HCT116 (cell line): ENCODE data around the gene NLRC5. TPM values are rescaled to one million over a fixed set of nuclear protein-coding genes. Genes with fewer than 3 reads are reported as not detected.

Experiments
- ATAC-seq: fragments of 200-7000 bp; cut with Tn5 transposase; 2 replicates; pipeline ENCODE4 v1.9.1; 2020; ENCODE audit warnings: mild to moderate bottlenecking, moderate library complexity
- BruUV-seq: library from RNA; stranded (reverse); fragments of 400-500 nt; replicated peaks from 2 replicates; lab custom pipeline; 2021; lab: Mats Ljungman, UMichigan
- CTCF ChIA-PET: fragments of 300-600 bp; sonication (Branson Sonifier 250); formaldehyde crosslinking; loops from one replicate; lab custom pipeline; 2021; ENCODE audit warnings: antibody characterized with exemption; lab: Charles Lee
- POLR2A ChIA-PET: fragments of 300-600, 350-600 bp; sonication (Branson Sonifier 250); formaldehyde crosslinking; loops from one replicate; lab custom pipeline; 2021; ENCODE audit warnings: antibody characterized with exemption; lab: Charles Lee
- RAD21 ChIA-PET, 2 experiments: fragments of 300-600 bp; sonication (Branson Sonifier 250); formaldehyde crosslinking; loops; one replicate each; lab custom pipeline; 2023; ENCODE audit warnings: low total read pairs in 2 of 2; ENCODE audit not compliant: uncharacterized antibody in 2 of 2, unreplicated experiment in 2 of 2, low non-redundant PET in 1 of 2; lab: Charles Lee
- DNase-seq: peaks from one replicate; pipeline ENCODE4 v3.0.0-alpha.2; 2010; ENCODE audit warnings: low read depth, low spot score
- H2AFZ ChIP-seq: fragments of 200-600 bp; shearing (Covaris generic), sonication (generic); 2 replicates; pipeline ENCODE4 v1.6.1; 2017; ENCODE audit warnings: low read depth, mixed run types, mixed read lengths, antibody characterized with exemption, low read length; ENCODE audit not compliant: poor library complexity, severe bottlenecking
- H3K27ac ChIP-seq: 2 replicates; pipeline ENCODE4 v1.5.1; 2012; ENCODE audit warnings: low read depth, low read length
- H3K27me3 ChIP-seq: fragments of 200-600 bp; sonication (generic); 2 replicates; pipeline ENCODE4 v1.6.1; 2016; ENCODE audit warnings: mixed run types, low read length, mixed read lengths; ENCODE audit not compliant: insufficient read depth
- H3K36me3 ChIP-seq, 2 experiments: fragments of 200-500 bp in 1 of 2; fragments of 200-600 bp in 1 of 2; sonication (Bioruptor generic) in 1 of 2; sonication (generic) in 1 of 2; 2 replicates each; pipeline versions ENCODE4 v1.5.1 to v1.6.1; 2014 to 2016; ENCODE audit warnings: low read length in 2 of 2, inconsistent platforms in 1 of 2, mixed read lengths in 1 of 2, mixed run types in 1 of 2; ENCODE audit not compliant: insufficient read depth in 2 of 2, control insufficient read depth in 1 of 2
- H3K4me1 ChIP-seq, 2 experiments: fragments of 200-600 bp in 1 of 2; sonication (generic) in 1 of 2; 2 replicates each; pipeline versions ENCODE4 v1.5.1 to v1.6.1; 2012 to 2017; ENCODE audit warnings: low read length in 2 of 2, inconsistent platforms in 1 of 2, mild to moderate bottlenecking in 1 of 2, mixed read lengths in 1 of 2, mixed run types in 1 of 2, moderate library complexity in 1 of 2; ENCODE audit not compliant: insufficient read depth in 2 of 2, control insufficient read depth in 1 of 2
- H3K4me2 ChIP-seq: fragments of 200-600 bp; sonication (generic); 2 replicates; pipeline ENCODE4 v1.6.1; 2017; ENCODE audit warnings: mixed run types, low read length, mixed read lengths
- H3K4me3 ChIP-seq, 2 experiments: fragments of 200-600 bp in 1 of 2; sonication (generic) in 1 of 2; replicated peaks in 1 of 2; 2 replicates each; pipeline ENCODE4 v1.5.1; 2011 to 2016; ENCODE audit warnings: low read length in 2 of 2, control low read depth in 1 of 2, low read depth in 1 of 2, mild to moderate bottlenecking in 1 of 2, mixed read lengths in 1 of 2, mixed run types in 1 of 2
- H3K79me2 ChIP-seq: fragments of 200-600 bp; sonication (generic); 2 replicates; pipeline ENCODE4 v1.6.1; 2017; ENCODE audit warnings: mild to moderate bottlenecking, mixed run types, low read length, moderate library complexity, mixed read lengths; ENCODE audit not compliant: insufficient read depth
- H3K9ac ChIP-seq: fragments of 200-600 bp; sonication (generic); 2 replicates; pipeline ENCODE4 v1.6.1; 2016; ENCODE audit warnings: low read length, mixed read lengths
- H3K9me2 ChIP-seq: fragments of 200-600 bp; sonication (generic), shearing (Covaris generic); 2 replicates; pipeline ENCODE4 v1.6.1; 2017; ENCODE audit warnings: mixed run types, mild to moderate bottlenecking, moderate library complexity; ENCODE audit not compliant: insufficient read depth
- H3K9me3 ChIP-seq, 2 experiments: fragments of 200-500 bp in 1 of 2; fragments of 200-600 bp in 1 of 2; sonication (Bioruptor generic) in 1 of 2; sonication (generic) in 1 of 2; 2 replicates each; pipeline ENCODE4 v1.6.1; 2014 to 2017; ENCODE audit warnings: low read length in 2 of 2, mixed read lengths in 2 of 2, inconsistent platforms in 1 of 2, low read depth in 1 of 2, mild to moderate bottlenecking in 1 of 2, mixed run types in 1 of 2, moderate library complexity in 1 of 2; ENCODE audit not compliant: control insufficient read depth in 1 of 2, insufficient read depth in 1 of 2
- H4K20me1 ChIP-seq: fragments of 200-600 bp; sonication (generic), shearing (Covaris generic); 2 replicates; pipeline ENCODE4 v1.6.1; 2017; ENCODE audit warnings: mixed run types, mild to moderate bottlenecking, moderate library complexity; ENCODE audit not compliant: insufficient read depth
- CBX3 ChIP-seq: IDR thresholded peaks from 2 replicates; pipeline ENCODE4 v1.6.1; 2012; ENCODE audit warnings: low read depth
- CEBPB ChIP-seq: IDR thresholded peaks from 2 replicates; pipeline ENCODE4 v1.6.1; 2012; ENCODE audit warnings: low read depth
- CTCF ChIP-seq, 3 experiments: fragments of 200-600 bp in 1 of 3; sonication (generic) in 1 of 3; IDR thresholded peaks in 2 of 3; conservative IDR thresholded peaks in 1 of 3; 2 replicates each; pipeline ENCODE4 v1.5.1; 2012 to 2017; ENCODE audit warnings: low read depth in 2 of 3, low read length in 2 of 3, antibody characterized with exemption in 1 of 3, borderline replicate concordance in 1 of 3, control low read depth in 1 of 3, mild to moderate bottlenecking in 1 of 3, mixed read lengths in 1 of 3, mixed run types in 1 of 3, moderate library complexity in 1 of 3; ENCODE audit not compliant: insufficient read depth in 1 of 3
- ELF1 ChIP-seq: IDR thresholded peaks from 2 replicates; pipeline ENCODE4 v1.6.1; 2012; ENCODE audit warnings: low read depth, borderline replicate concordance
- EZH2 ChIP-seq: fragments of 200-600 bp; sonication (generic); IDR thresholded peaks from 2 replicates; pipeline ENCODE4 v1.6.1; 2017; ENCODE audit warnings: antibody characterized with exemption, mixed run types
- FOSL1 ChIP-seq: IDR thresholded peaks from 2 replicates; pipeline ENCODE4 v1.6.1; 2012; ENCODE audit warnings: low read depth
- JUND ChIP-seq: IDR thresholded peaks from 2 replicates; pipeline ENCODE4 v1.6.1; 2012
- POLR2A ChIP-seq: IDR thresholded peaks from 2 replicates; pipeline ENCODE4 v1.7.0; 2011; ENCODE audit warnings: borderline replicate concordance; ENCODE audit not compliant: insufficient read depth, insufficient read length; ENCODE audit errors: extremely low read depth
- RAD21 ChIP-seq: IDR thresholded peaks from 2 replicates; pipeline ENCODE4 v1.6.1; 2012; ENCODE audit warnings: low read depth, mild to moderate bottlenecking
- SIN3A ChIP-seq: IDR thresholded peaks from 2 replicates; pipeline ENCODE4 v1.6.1; 2012; ENCODE audit warnings: low read depth
- TCF7L2 ChIP-seq: IDR thresholded peaks from 2 replicates; pipeline ENCODE4 v1.7.0; 2011; ENCODE audit warnings: borderline replicate concordance, inconsistent platforms; ENCODE audit not compliant: insufficient read depth, insufficient read length; ENCODE audit errors: extremely low read depth
- ZFX ChIP-seq: fragments of 450-650 bp; IDR thresholded peaks from 2 replicates; pipeline ENCODE4 v1.6.1; 2017
- ZNF274 ChIP-seq: fragments of 200-500 bp; sonication (Bioruptor generic); IDR thresholded peaks from 2 replicates; pipeline ENCODE4 v1.6.1; 2014; ENCODE audit warnings: mild to moderate bottlenecking, low read depth, low read length, inconsistent platforms
- intact Hi-C: fragments of 100-400 bp; cut with micrococcal nuclease; formaldehyde crosslinking; loops from 2 replicates; pipeline ENCODE4 v1.10.0; 2022
- total RNA-seq: library from RNA; stranded (reverse); gene quantifications from one replicate; pipeline ENCODE4 v1.2.1, GENCODE V29; 2021; ENCODE audit not compliant: unreplicated experiment
- TF ChIP-seq, protein P1 (sequence below): IDR thresholded peaks from 2 replicates; pipeline ENCODE4 v1.6.1; 2012
- TF ChIP-seq, protein P2 (sequence below): IDR thresholded peaks from 2 replicates; pipeline ENCODE4 v1.6.1; 2012; ENCODE audit warnings: low read depth

Gene NLRC5
- total RNA-seq, 1 experiment from 2014 or later = 10.4 TPM

DNA sequence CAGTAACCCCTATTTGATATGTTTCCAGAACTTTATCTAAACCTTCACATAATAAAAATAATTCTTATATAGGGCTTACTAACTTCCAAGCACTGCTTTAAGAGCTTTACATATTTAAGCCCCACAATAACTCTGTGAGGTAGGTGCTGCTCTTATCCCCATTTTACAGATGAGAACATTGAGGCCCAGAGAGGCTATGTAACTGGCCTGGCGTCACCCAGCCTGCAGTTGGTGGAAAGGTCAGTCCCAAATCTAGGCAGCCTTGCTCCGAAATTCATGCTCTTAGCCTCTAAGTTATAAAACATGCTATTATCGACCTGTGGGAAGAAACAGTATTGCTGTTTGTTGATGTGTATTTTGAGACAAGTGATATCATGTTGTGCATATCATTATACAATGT lies 9.0 kb downstream of the NLRC5 start:
- H3K36me3 ChIP-seq = no peaks in the 10 kb centered on the region
- CTCF ChIA-PET = no interaction called here
- H4K20me1 ChIP-seq = no peaks in the 10 kb centered on the region
- H3K9me3 ChIP-seq = no peaks in the 10 kb centered on the region
- H3K4me3 ChIP-seq = no peak overlapping the region
- DNase-seq (no peak), ATAC-seq (no peak)
- H2AFZ ChIP-seq = no peak overlapping the region
- H3K27me3 ChIP-seq = no peaks in the 10 kb centered on the region
- no TSS peak for BruUV-seq
- H3K9ac ChIP-seq = no peak overlapping the region
- H3K4me1 ChIP-seq = peaks cover 0 to 16% of the 10 kb centered on the region in 2 experiments; a peak in 3 of 4 replicates
- H3K27ac ChIP-seq = no peak overlapping the region
- H3K9me2 ChIP-seq = no peaks in the 10 kb centered on the region
- POLR2A ChIA-PET = no interaction called here
- TF ChIP-seq JUND (no peak), CEBPB (no peak), EZH2 (no peak), ELF1 (no peak), FOSL1 (no peak), CTCF (IDR thresholded peaks at IDR 0.05 in 2 of 3, conservative IDR thresholded peaks at IDR 0.05 in 1 of 3; ENCODE audit: borderline replicate concordance in 1 of 3, insufficient read depth in 1 of 3, low read depth in 2 of 3, low read length in 2 of 3) (no peak)
- TF ChIP-seq, all 23 proteins: peak for 0
- H3K4me2 ChIP-seq = no peak overlapping the region
- RAD21 ChIA-PET = no interaction called here
- intact Hi-C loops = no loop called here
- no peaks in the 10 kb centered on the region for H3K79me2 ChIP-seq

DNA sequence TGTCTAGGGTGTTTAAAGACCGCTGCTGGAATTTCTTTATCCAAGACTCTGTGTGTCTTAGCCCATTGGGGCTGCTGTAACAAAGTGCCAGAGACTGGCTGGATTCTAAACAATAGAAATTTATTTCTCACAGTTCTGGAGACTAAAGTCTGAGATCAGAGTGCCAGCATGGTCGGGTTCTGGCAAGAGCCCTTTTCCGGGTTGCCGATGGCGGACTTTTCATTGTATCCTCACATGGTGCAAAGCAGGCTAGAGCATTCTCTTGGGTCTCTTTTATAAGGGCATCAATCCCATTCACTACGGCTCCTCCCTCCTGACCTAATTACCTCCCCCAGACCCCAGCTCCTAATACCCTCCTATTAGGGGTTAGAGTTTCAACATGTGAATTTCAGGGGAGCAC lies 9.5 kb downstream of the NLRC5 start:
- no peaks in the 10 kb centered on the region for H4K20me1 ChIP-seq
- no peak overlapping the region for H3K4me2 ChIP-seq
- ChIA-PET RAD21 (no interaction called here), POLR2A (no interaction called here), CTCF (no interaction called here)
- no peaks in the 10 kb centered on the region for H3K9me3 ChIP-seq
- no peak overlapping the region for H3K9ac ChIP-seq
- H3K36me3 ChIP-seq = no peaks in the 10 kb centered on the region
- no peaks in the 10 kb centered on the region for H3K27me3 ChIP-seq
- no peak overlapping the region for H3K27ac ChIP-seq
- intact Hi-C loops = no loop called here
- DNase-seq (no peak), ATAC-seq (no peak)
- no peaks in the 10 kb centered on the region for H3K79me2 ChIP-seq
- no TSS peak for BruUV-seq
- no peaks in the 10 kb centered on the region for H3K9me2 ChIP-seq
- H3K4me3 ChIP-seq = no peak overlapping the region
- no peak overlapping the region for H2AFZ ChIP-seq
- H3K4me1 ChIP-seq = peaks cover 0 to 16% of the 10 kb centered on the region in 2 experiments; a peak in 3 of 4 replicates
- TF ChIP-seq RAD21 (no peak), POLR2A (no peak), ZNF274 (no peak), JUND (no peak), ZFX (no peak), CBX3 (no peak), TCF7L2 (no peak), SIN3A (no peak), FOSL1 (no peak), EZH2 (no peak)
- TF ChIP-seq, protein P1, sequence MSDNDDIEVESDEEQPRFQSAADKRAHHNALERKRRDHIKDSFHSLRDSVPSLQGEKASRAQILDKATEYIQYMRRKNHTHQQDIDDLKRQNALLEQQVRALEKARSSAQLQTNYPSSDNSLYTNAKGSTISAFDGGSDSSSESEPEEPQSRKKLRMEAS = no peak
- TF ChIP-seq, protein P2, sequence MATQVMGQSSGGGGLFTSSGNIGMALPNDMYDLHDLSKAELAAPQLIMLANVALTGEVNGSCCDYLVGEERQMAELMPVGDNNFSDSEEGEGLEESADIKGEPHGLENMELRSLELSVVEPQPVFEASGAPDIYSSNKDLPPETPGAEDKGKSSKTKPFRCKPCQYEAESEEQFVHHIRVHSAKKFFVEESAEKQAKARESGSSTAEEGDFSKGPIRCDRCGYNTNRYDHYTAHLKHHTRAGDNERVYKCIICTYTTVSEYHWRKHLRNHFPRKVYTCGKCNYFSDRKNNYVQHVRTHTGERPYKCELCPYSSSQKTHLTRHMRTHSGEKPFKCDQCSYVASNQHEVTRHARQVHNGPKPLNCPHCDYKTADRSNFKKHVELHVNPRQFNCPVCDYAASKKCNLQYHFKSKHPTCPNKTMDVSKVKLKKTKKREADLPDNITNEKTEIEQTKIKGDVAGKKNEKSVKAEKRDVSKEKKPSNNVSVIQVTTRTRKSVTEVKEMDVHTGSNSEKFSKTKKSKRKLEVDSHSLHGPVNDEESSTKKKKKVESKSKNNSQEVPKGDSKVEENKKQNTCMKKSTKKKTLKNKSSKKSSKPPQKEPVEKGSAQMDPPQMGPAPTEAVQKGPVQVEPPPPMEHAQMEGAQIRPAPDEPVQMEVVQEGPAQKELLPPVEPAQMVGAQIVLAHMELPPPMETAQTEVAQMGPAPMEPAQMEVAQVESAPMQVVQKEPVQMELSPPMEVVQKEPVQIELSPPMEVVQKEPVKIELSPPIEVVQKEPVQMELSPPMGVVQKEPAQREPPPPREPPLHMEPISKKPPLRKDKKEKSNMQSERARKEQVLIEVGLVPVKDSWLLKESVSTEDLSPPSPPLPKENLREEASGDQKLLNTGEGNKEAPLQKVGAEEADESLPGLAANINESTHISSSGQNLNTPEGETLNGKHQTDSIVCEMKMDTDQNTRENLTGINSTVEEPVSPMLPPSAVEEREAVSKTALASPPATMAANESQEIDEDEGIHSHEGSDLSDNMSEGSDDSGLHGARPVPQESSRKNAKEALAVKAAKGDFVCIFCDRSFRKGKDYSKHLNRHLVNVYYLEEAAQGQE = no peak
